ENCODE results near the gene RFPL1. TPM values are rescaled to one million over a fixed set of nuclear protein-coding genes. Genes with fewer than 3 reads are reported as not detected.
A peak's percentile ranks its signal among the peaks of the same experiment; 100 is the strongest.

The RFPL1 gene
- total RNA-seq, 2 experiments from 2014 or later: not detected

DNA sequence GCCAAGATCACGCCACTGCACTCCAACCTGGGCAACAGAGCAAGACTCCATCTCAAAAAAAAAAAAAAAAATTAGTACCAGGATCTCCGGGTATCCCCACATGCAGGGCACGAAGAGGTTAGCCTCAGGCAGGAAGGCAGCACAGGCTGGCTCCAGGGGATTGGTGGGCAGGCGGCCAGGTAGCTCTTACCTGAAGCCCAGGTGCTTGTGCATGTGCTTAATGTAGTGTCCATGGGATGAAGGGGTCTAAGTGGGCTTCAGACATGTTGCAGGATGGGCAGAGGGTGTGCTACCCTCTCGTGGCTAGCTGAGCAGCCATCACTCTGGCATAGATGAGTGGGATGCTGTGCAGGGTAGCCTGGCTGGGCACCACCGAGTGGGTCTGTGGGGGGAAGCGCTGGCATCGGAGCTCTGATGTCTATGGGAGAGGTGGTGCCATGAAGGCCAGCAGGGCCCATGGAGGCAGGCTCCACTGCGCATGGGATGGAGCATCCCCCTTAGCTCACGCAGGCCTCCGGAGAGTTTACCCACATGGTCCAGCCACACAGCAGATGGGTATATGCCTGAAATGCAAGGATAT, 11.0 kb downstream of the RFPL1 start:
- H3K27me3 Mint-ChIP-seq: no peaks in the 10 kb centered on the region
- ChIA-PET CTCF (no interaction called here), POLR2A (no interaction called here)
- H3K4me3 Mint-ChIP-seq: no peak overlapping the region
- DNase-seq: no peak
- no peaks in the 10 kb centered on the region for H3K9me3 Mint-ChIP-seq
- no peak overlapping the region for H3K27ac Mint-ChIP-seq
- H3K4me1 Mint-ChIP-seq: no peaks in the 10 kb centered on the region
- no peaks in the 10 kb centered on the region for H3K36me3 Mint-ChIP-seq (ENCODE audit: low read depth)

DNA sequence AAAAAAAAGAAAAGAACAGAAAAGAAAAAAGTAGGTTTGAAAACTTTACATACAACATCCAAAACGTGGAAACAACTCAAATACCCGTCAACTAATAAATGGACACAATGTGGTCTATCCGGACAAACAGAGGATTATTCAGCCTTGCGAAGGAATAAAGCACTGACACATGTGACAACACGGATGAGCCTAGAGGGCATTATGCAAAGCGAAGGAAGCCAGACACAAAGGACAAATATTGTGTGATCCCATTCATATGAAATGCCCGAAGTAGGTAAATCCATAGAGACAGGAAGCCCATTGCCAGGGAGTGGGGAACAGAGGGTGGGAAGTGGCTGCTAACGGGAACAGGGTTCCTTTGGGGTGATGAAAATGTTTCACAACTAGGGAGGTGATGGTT, 11.8 kb downstream of the RFPL1 start:
- no peak overlapping the region for H3K4me3 Mint-ChIP-seq
- no peaks in the 10 kb centered on the region for H3K4me1 Mint-ChIP-seq
- CTCF ChIA-PET: no interaction called here

DNA sequence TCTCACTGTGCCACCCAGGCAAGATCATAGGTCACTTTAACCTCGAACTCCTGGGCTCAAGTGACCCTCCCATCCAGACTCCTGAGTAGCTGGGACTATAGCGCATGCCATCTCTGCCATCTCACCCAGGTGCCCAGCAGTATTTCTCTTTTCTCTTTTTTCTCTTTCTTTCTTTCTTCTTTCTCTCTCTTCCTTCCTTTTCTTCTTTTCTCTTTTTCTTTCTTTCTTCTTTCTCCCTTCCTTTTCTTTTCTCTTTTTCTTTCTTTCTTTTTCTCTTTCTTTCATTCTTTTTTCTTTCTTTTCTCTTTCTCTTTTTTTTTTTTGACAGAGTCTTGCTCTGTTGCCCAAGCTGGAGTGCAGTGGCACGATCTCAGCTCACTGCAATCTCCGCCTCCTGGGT, 13.5 kb downstream of the RFPL1 start:
- Mint-ChIP-seq H3K36me3 (ENCODE audit: low read depth) (no peaks in the 10 kb centered on the region), H3K9me3 (no peaks in the 10 kb centered on the region), H3K4me3 (no peak overlapping the region), H3K27me3 (no peaks in the 10 kb centered on the region), H3K4me1 (no peaks in the 10 kb centered on the region), H3K27ac (no peak overlapping the region)
- ChIA-PET POLR2A (no interaction called here), CTCF (no interaction called here)
- DNase-seq: no peak

More for the DNA sequence above, 11.8 kb downstream of the RFPL1 start:
- H3K27ac Mint-ChIP-seq: no peak overlapping the region
- POLR2A ChIA-PET: no interaction called here
- H3K36me3 Mint-ChIP-seq (ENCODE audit: low read depth): no peaks in the 10 kb centered on the region
- no peaks in the 10 kb centered on the region for H3K27me3 Mint-ChIP-seq
- no peaks in the 10 kb centered on the region for H3K9me3 Mint-ChIP-seq
- DNase-seq: no peak

DNA sequence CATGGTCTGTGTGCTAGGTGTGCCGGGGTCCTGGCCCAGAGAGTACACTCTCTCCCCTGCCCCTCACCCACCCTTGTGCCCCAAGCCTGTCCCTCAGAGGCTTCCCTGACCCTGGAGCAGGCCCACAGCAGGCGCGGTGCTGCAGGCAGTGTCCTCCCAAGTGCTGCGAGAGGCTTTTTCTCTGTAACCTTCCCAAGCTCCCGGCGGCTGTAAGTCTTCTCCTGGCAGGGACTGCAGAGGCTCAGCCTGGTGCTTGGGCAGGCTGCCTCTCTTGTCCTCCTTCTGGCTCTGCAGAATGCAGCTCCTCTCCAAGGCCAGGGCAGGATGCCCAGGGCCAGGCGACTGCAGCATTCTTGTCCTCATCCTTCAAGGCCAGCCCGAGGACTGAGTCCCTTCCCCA, 15.9 kb downstream of the RFPL1 start:
- ChIA-PET POLR2A (no interaction called here), CTCF (no interaction called here)
- no peaks in the 10 kb centered on the region for H3K9me3 Mint-ChIP-seq
- no peak for DNase-seq
- no peaks in the 10 kb centered on the region for H3K36me3 Mint-ChIP-seq (ENCODE audit: low read depth)
- H3K4me1 Mint-ChIP-seq: no peaks in the 10 kb centered on the region
- H3K4me3 Mint-ChIP-seq: no peak overlapping the region
- H3K27ac Mint-ChIP-seq: no peak overlapping the region
- H3K27me3 Mint-ChIP-seq: no peaks in the 10 kb centered on the region

DNA sequence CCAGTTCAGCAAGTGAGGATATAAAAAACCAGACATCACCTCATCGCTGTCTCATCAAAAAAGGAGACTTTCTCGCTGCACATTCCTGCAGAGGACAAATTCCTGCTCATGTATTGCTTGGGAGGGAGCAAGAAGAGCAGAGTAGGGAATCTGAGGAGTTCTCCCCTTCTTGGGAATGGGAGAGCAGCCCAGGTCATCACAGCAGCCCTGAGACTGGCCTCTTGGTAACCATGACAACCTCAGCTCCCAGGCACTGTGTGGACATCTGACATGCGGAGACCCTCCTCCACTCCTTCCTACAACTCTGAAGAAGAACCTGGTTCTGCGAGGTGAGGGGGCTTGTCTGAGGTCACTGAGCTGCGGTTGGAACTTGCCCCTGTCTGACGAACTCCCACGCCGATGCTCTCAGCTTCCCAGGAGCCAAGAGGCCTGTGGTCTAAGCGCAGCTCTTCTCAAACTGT, 17.9 kb downstream of the RFPL1 start:
- H3K27ac Mint-ChIP-seq: no peak overlapping the region
- no peak overlapping the region for H3K4me3 Mint-ChIP-seq
- H3K27me3 Mint-ChIP-seq: no peaks in the 10 kb centered on the region
- H3K4me1 Mint-ChIP-seq: no peaks in the 10 kb centered on the region
- H3K9me3 Mint-ChIP-seq: no peaks in the 10 kb centered on the region
- ChIA-PET CTCF (no interaction called here), POLR2A (no interaction called here)
- DNase-seq: no peak
- H3K36me3 Mint-ChIP-seq (ENCODE audit: low read depth): no peaks in the 10 kb centered on the region

DNA sequence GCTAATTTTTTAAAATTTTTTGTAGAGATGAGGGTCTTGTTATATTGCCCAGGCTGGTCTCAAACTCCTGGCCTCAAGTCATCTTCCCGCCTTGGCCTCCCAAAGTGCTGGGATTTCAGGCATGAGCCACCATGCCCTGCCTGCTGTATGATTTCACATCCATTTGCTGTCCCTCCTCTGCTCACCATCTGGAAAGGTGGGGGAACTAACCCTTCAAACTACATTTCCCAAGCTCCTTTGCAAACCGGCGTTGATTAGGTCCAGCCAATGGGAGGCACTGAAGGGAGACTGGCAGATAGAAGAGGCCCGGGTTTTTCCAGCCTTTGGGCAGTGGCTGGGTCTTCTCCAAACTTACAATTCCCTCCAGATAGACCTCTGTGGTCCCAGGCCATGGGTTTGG, 19.3 kb downstream of the RFPL1 start:
- ChIA-PET CTCF (interaction anchor here (1.0 kb wide), 1 partner anchor 14 kb away, joined by 7 read pairs; no protein-coding TSS in a partner anchor), POLR2A (no interaction called here)
- no peaks in the 10 kb centered on the region for H3K36me3 Mint-ChIP-seq (ENCODE audit: low read depth)

DNA sequence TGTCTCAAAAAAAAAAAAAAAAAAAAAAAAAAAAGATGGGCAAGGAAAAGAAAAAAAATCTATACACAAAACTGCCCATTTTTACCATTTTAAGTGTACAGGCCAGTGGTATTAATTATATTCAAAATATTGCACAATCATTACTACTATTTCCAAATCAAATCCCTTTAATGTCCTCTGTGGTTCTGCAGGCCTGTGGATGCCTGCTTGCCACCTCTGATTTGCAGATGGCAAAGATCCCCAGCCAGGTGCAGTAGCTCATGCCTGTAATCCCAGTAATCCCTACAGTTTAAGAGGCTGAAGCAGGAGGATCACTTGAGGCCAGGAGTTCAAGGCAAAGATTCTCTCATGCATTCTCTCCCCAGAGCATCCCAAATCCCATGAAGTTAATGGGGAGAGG, 20.2 kb downstream of the RFPL1 start:
- CTCF ChIA-PET: interaction anchor here (0.6 to 0.8 kb wide), 2 partner anchors 11 to 1541 kb away, joined by 3 to 4 read pairs; no protein-coding TSS in a partner anchor
- no peaks in the 10 kb centered on the region for H3K36me3 Mint-ChIP-seq (ENCODE audit: low read depth)
- POLR2A ChIA-PET: no interaction called here
- no peaks in the 10 kb centered on the region for H3K27me3 Mint-ChIP-seq
- no peak overlapping the region for H3K4me3 Mint-ChIP-seq
- no peaks in the 10 kb centered on the region for H3K9me3 Mint-ChIP-seq
- no peaks in the 10 kb centered on the region for H3K4me1 Mint-ChIP-seq
- DNase-seq: no peak
- H3K27ac Mint-ChIP-seq: no peak overlapping the region

More for the DNA sequence above, 19.3 kb downstream of the RFPL1 start:
- Mint-ChIP-seq H3K4me1 (no peaks in the 10 kb centered on the region), H3K9me3 (no peaks in the 10 kb centered on the region), H3K27ac (no peak overlapping the region), H3K4me3 (no peak overlapping the region), H3K27me3 (no peaks in the 10 kb centered on the region)
- DNase-seq: no peak

DNA sequence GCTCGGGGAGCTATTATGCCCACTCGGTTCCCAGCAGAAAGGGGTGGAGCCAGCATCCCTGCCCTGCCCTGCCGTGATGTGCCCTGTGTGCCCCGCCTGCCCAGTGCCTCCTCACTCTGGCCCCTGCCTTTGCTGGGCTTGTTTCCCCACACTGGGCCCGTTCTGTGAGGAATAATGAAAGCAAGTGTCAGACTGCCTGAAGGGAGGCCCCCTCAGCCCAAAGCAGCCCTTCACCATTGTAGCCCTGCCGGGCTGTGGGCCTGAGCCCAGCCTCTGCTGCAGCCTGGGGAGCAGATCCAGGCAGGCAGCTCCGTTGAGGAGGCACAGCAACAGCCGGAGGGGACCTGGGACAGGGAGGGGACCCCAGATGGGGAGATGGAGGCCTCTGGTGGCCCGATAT, 21.4 kb downstream of the RFPL1 start:
- Mint-ChIP-seq H3K9me3 (no peaks in the 10 kb centered on the region), H3K27ac (no peak overlapping the region), H3K36me3 (ENCODE audit: low read depth) (no peaks in the 10 kb centered on the region), H3K4me3 (no peak overlapping the region), H3K27me3 (no peaks in the 10 kb centered on the region), H3K4me1 (no peaks in the 10 kb centered on the region)
- ChIA-PET POLR2A (no interaction called here), CTCF (no interaction called here)
- no peak for DNase-seq

DNA sequence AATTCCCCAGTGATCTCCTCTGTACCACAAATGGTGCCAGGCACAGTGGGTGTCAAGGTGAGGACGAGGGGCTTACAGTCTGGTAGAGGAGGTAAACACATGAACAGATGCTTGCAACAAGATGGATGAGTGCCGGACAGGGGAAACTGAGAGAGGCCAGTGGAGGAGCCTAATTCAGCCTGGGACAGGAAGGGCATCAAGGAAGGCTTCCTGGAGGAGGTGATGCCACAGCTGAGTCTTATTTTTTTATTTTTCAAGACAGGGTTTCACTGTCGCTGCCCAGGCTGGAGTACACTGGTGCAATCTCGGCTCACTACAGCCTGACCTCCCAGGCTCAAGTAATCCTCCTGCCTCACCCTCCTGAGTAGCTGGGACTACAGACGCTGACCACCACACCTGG, 22.9 kb downstream of the RFPL1 start:
- CTCF ChIA-PET: interaction anchor here (0.7 kb wide), 1 partner anchor 382 kb away, joined by 3 read pairs; no protein-coding TSS in a partner anchor
- Mint-ChIP-seq H3K4me3 (no peak overlapping the region), H3K27me3 (no peaks in the 10 kb centered on the region), H3K9me3 (no peaks in the 10 kb centered on the region), H3K27ac (no peak overlapping the region), H3K4me1 (no peaks in the 10 kb centered on the region), H3K36me3 (ENCODE audit: low read depth) (no peaks in the 10 kb centered on the region)
- POLR2A ChIA-PET: no interaction called here
- no peak for DNase-seq

DNA sequence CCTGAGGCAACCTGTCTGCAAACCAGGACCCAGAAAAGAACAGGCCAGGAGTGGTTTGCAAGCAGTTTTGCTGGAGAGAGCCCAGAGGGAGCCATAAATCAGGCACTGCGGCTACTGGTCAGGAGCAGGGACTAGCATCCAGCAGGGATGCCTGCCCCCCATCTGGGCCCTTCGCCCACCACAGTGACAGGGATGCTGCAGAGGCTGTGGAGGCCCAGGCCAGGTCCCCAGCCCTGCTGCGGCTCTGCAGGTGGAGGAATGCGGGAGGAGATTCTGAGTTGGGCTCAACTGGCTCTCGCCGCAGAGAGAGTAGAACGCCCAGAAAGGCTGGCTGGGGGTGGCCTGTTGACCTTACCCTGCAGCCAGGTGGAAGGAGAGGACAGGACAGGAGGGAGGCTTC, 25.2 kb downstream of the RFPL1 start:
- Mint-ChIP-seq H3K4me1 (no peaks in the 10 kb centered on the region), H3K27ac (no peak overlapping the region), H3K27me3 (no peaks in the 10 kb centered on the region), H3K36me3 (ENCODE audit: low read depth) (no peaks in the 10 kb centered on the region), H3K4me3 (no peak overlapping the region), H3K9me3 (no peaks in the 10 kb centered on the region)
- DNase-seq: no peak
- CTCF ChIA-PET: no interaction called here
- POLR2A ChIA-PET: no interaction called here

DNA sequence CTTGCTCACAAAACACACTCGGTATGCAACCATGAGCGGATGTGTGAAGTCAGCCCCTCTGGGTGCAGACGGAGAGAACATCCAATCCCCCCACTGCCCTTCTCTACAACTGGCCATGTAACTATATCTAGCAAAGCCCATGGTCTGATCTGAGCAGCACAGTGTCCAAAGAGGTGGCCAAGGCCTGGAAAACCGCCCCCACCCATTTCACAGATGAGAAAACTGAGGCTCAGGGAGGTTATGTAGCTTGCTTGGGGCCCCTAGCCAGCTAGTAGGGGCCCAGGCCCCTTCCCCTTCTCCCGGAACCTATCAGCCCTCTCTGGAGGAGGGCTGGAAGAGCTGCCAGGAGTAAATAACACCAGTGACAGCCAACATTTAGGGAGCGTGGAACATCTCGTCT, 26.2 kb downstream of the RFPL1 start:
- Mint-ChIP-seq H3K4me3 (no peak overlapping the region), H3K9me3 (no peaks in the 10 kb centered on the region), H3K27me3 (no peaks in the 10 kb centered on the region), H3K27ac (no peak overlapping the region), H3K36me3 (ENCODE audit: low read depth) (no peaks in the 10 kb centered on the region), H3K4me1 (no peaks in the 10 kb centered on the region)
- ChIA-PET POLR2A (no interaction called here), CTCF (no interaction called here)
- DNase-seq: no peak

DNA sequence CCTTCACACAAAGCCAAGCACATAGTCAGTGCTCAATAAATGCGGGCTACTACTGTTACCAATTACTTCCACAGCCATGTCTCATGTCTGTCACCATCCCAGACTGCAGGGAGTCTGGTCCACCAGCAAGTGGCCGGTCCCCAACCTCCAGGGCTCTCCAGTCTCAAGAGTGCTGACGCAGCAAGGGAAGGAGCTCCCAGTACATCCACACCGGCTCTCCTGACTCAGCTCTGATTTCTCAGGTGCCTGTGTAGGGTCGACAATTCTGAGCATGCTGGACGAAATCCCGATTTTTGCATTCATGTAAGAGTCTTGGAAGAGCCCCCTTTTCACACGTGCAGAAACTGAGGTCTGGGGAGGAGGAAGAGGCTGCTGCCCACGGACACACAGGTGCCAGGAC, 31.4 kb downstream of the RFPL1 start:
- Mint-ChIP-seq H3K4me3 (peak overlapping the region; percentile 65), H3K4me1 (peaks cover 7% of the 10 kb centered on the region), H3K27ac (no peak overlapping the region), H3K9me3 (no peaks in the 10 kb centered on the region), H3K36me3 (ENCODE audit: low read depth) (no peaks in the 10 kb centered on the region), H3K27me3 (peaks cover 5% of the 10 kb centered on the region)
- ChIA-PET POLR2A (no interaction called here), CTCF (no interaction called here)
- DNase-seq: no peak

DNA sequence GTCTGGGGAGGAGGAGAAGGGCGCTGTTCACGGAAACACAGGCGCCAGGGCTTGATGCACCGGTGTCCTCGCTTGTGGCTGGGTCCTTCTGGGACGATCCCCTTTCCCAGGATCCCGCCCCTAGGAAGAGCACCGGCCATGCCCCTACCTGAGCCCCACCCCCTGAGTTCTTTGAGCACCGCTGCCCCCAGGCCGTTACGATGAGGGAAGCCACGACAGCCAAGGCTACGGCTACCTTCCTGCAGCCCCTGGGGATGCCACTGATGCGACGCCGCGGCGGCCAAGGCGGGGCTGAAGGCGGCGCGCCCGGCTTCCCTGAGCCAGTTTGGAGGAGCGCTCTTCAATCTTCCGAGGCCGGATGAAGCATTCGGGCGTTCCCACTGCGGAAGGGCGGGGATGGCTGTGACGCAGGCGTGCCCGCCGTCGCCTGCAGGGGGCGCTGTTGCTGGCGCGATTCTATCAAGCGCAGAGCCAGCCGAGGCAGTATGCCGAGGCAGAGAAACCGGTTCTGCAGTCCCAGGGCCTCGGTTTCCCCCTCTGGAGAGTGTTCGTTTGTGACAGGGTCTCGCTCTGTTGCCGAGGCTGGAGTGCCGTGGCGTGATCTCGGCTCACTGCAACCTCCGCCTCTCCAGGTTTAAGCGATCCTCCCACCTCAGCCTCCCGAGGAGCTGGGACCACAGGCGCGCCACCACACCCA, 31.9 kb downstream of the RFPL1 start:
- ChIA-PET CTCF (interaction anchor here (1.0 to 2.3 kb wide), 3 partner anchors 8 to 53 kb away, joined by 3 to 9 read pairs (median 4); no protein-coding TSS in a partner anchor), POLR2A (no interaction called here)
- peak; percentile 85 for DNase-seq
- Mint-ChIP-seq H3K4me3 (peak overlapping the region; percentile 65), H3K27ac (no peak overlapping the region), H3K36me3 (ENCODE audit: low read depth) (no peaks in the 10 kb centered on the region), H3K9me3 (no peaks in the 10 kb centered on the region), H3K27me3 (peaks cover 5% of the 10 kb centered on the region), H3K4me1 (peaks cover 7% of the 10 kb centered on the region)

DNA sequence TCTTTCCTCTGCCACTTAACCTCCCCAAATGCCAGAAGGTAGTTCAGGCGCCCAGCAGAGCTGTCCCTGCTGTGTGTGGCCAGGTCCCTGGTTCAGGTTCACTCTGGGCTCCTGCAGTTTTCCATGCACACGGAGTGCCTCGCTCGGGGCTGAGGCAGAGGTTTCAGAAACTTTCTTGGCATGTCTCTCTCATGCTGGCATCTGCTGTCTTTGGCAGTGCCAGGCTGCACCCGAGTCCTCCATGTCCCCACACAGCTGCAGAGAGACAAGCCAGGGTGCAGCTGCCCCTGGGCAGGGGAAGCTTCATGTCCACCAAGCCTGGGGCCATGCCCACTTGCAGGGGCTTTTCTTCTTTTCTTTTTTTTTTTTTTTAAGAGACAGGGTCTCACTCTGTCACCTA, 34.6 kb downstream of the RFPL1 start:
- Mint-ChIP-seq H3K36me3 (ENCODE audit: low read depth) (no peaks in the 10 kb centered on the region), H3K4me1 (peaks cover 7% of the 10 kb centered on the region), H3K4me3 (no peak overlapping the region), H3K27ac (no peak overlapping the region), H3K27me3 (peaks cover 13% of the 10 kb centered on the region), H3K9me3 (no peaks in the 10 kb centered on the region)
- ChIA-PET CTCF (interaction anchor here (2.5 kb wide), 1 partner anchor 15 kb away, joined by 7 read pairs; no protein-coding TSS in a partner anchor), POLR2A (interaction anchor here (1.5 kb wide), 1 partner anchor 9 kb away, joined by 3 read pairs; no protein-coding TSS in a partner anchor)
- no peak for DNase-seq
